T-helper 17 cell (primary cell): ENCODE results near the gene MYO1E. TPM values are rescaled to one million over a fixed set of nuclear protein-coding genes. Genes with fewer than 3 reads are reported as not detected.

Experiments
- ATAC-seq: fragments of 150-1000 bp; cut with Tn5 transposase; 2 replicates; pipeline ENCODE4 v1.10.0; 2021; ENCODE audit warnings: mild to moderate bottlenecking, moderate library complexity
- DNase-seq, 3 donors: peaks; one replicate each; pipeline versions ENCODE4 v3.0.0 to v3.0.0-alpha.2; 2020 to 2021
- H3K9me3 ChIP-seq: one replicate; pipeline ENCODE4 v1.7.0; 2013; ENCODE audit warnings: low read length, mild to moderate bottlenecking; ENCODE audit not compliant: control insufficient read depth, poor library complexity, severe bottlenecking
- H3K27ac Mint-ChIP-seq: one replicate; pipeline ENCODE4 v1.8.0; 2022; ENCODE audit warnings: mild to moderate bottlenecking, moderate library complexity, mixed read lengths
- H3K27me3 Mint-ChIP-seq: one replicate; pipeline ENCODE4 v1.8.0; 2022; ENCODE audit warnings: mixed read lengths
- H3K36me3 Mint-ChIP-seq: one replicate; pipeline ENCODE4 v1.8.0; 2022; ENCODE audit warnings: low read depth, mixed read lengths
- H3K4me1 Mint-ChIP-seq: one replicate; pipeline ENCODE4 v1.8.0; 2022; ENCODE audit warnings: mild to moderate bottlenecking, mixed read lengths
- H3K4me3 Mint-ChIP-seq: one replicate; pipeline ENCODE4 v1.8.0; 2022; ENCODE audit warnings: mild to moderate bottlenecking, moderate library complexity, mixed read lengths
- total RNA-seq, 4 donors: library from RNA in 2 of 4; stranded (reverse) in 2 of 4; gene quantifications; one replicate each; pipeline ENCODE4 v1.2.3 and lab custom pipeline; 2022 to 2026

The MYO1E gene
- total RNA-seq, 2 donors from 2014 or later: 4.0 to 4.1 TPM

GRCh38 chr15:59222906-59223550 is 149.6 kb downstream of the MYO1E start:
- H3K4me3 Mint-ChIP-seq: no peak overlapping the region
- ATAC-seq: no peak
- DNase-seq: no peak
- no peak overlapping the region for H3K27ac Mint-ChIP-seq
- peaks cover 2% of the 10 kb centered on the region for H3K9me3 ChIP-seq
- peaks cover 3% of the 10 kb centered on the region for H3K4me1 Mint-ChIP-seq
- no peaks in the 10 kb centered on the region for H3K36me3 Mint-ChIP-seq
- peaks cover 42% of the 10 kb centered on the region for H3K27me3 Mint-ChIP-seq

GRCh38 chr15:59221511-59222505 is 150.9 kb downstream of the MYO1E start:
- no peak overlapping the region for H3K27ac Mint-ChIP-seq
- no peaks in the 10 kb centered on the region for H3K4me1 Mint-ChIP-seq
- no peaks in the 10 kb centered on the region for H3K36me3 Mint-ChIP-seq

GRCh38 chr15:59218710-59219109 is 154.0 kb downstream of the MYO1E start:
- H3K9me3 ChIP-seq: peaks cover 2% of the 10 kb centered on the region
- Mint-ChIP-seq H3K4me1 (no peaks in the 10 kb centered on the region), H3K27ac (no peak overlapping the region), H3K27me3 (peaks cover 31% of the 10 kb centered on the region), H3K36me3 (no peaks in the 10 kb centered on the region), H3K4me3 (no peak overlapping the region)
- ATAC-seq: no peak
- DNase-seq: no peak

More at GRCh38 chr15:59221511-59222505, 150.9 kb downstream of the MYO1E start:
- H3K9me3 ChIP-seq: peaks cover 2% of the 10 kb centered on the region
- H3K27me3 Mint-ChIP-seq: peaks cover 37% of the 10 kb centered on the region
- no peak for DNase-seq
- no peak overlapping the region for H3K4me3 Mint-ChIP-seq
- no peak for ATAC-seq

- H3K27me3 Mint-ChIP-seq: peaks cover 23% of the 10 kb centered on the region
- H3K4me1 Mint-ChIP-seq: no peaks in the 10 kb centered on the region
- DNase-seq (no peak), ATAC-seq (no peak)
- peaks cover 2% of the 10 kb centered on the region for H3K9me3 ChIP-seq
- no peak overlapping the region for H3K4me3 Mint-ChIP-seq
- no peak overlapping the region for H3K27ac Mint-ChIP-seq
- H3K36me3 Mint-ChIP-seq: no peaks in the 10 kb centered on the region
Observed at GRCh38 chr15:59217876-59218498, 154.7 kb downstream of the MYO1E start.

- no peak overlapping the region for H3K4me3 Mint-ChIP-seq
- ATAC-seq: no peak
- no peaks in the 10 kb centered on the region for H3K36me3 Mint-ChIP-seq
- no peaks in the 10 kb centered on the region for H3K4me1 Mint-ChIP-seq
- no peak overlapping the region for H3K27ac Mint-ChIP-seq
- peaks cover 2% of the 10 kb centered on the region for H3K9me3 ChIP-seq
- DNase-seq: no peak
- H3K27me3 Mint-ChIP-seq: peaks cover 27% of the 10 kb centered on the region
Observed at GRCh38 chr15:59216911-59217310, 155.8 kb downstream of the MYO1E start.

- Mint-ChIP-seq H3K36me3 (no peaks in the 10 kb centered on the region), H3K27ac (no peak overlapping the region), H3K4me3 (no peak overlapping the region), H3K4me1 (peaks cover 3% of the 10 kb centered on the region), H3K27me3 (peaks cover 20% of the 10 kb centered on the region)
- DNase-seq (no peak), ATAC-seq (no peak)
- H3K9me3 ChIP-seq: no peaks in the 10 kb centered on the region
Observed at GRCh38 chr15:59210186-59210585, 162.5 kb downstream of the MYO1E start.

- DNase-seq (no peak), ATAC-seq (no peak)
- Mint-ChIP-seq H3K4me3 (no peak overlapping the region), H3K36me3 (no peaks in the 10 kb centered on the region), H3K27me3 (peaks cover 10% of the 10 kb centered on the region), H3K4me1 (peaks cover 5% of the 10 kb centered on the region), H3K27ac (no peak overlapping the region)
- H3K9me3 ChIP-seq: no peaks in the 10 kb centered on the region
Observed at GRCh38 chr15:59208613-59209249, 163.9 kb downstream of the MYO1E start.

GRCh38 chr15:59206623-59207183 is 166.0 kb downstream of the MYO1E start, which contains the start of gene LDHAL6B:
TSS of gene LDHAL6B (plus strand) at chr15:59206843. CDS start at chr15:59206941, 98 bp downstream.
- Mint-ChIP-seq H3K27ac (no peak within 1 kb of the TSS), H3K27me3 (peaks cover 4% of the 10 kb centered on the region), H3K4me3 (no peak within 1 kb of the TSS), H3K4me1 (peaks cover 5% of the 10 kb centered on the region), H3K36me3 (no peaks in the 10 kb centered on the region)
- ATAC-seq (no peak), DNase-seq (no peak)
- H3K9me3 ChIP-seq: no peaks in the 10 kb centered on the region

GRCh38 chr15:59205839-59206622 is 166.6 kb downstream of the MYO1E start:
- Mint-ChIP-seq H3K27me3 (no peaks in the 10 kb centered on the region), H3K27ac (no peak overlapping the region), H3K4me3 (no peak overlapping the region), H3K4me1 (peaks cover 5% of the 10 kb centered on the region), H3K36me3 (no peaks in the 10 kb centered on the region)
- DNase-seq (no peak), ATAC-seq (no peak)
- no peaks in the 10 kb centered on the region for H3K9me3 ChIP-seq

- H3K36me3 Mint-ChIP-seq: no peaks in the 10 kb centered on the region
- ATAC-seq: no peak
- no peak for DNase-seq
- H3K4me3 Mint-ChIP-seq: no peak overlapping the region
- H3K27ac Mint-ChIP-seq: no peak overlapping the region
- H3K9me3 ChIP-seq: no peaks in the 10 kb centered on the region
- no peaks in the 10 kb centered on the region for H3K27me3 Mint-ChIP-seq
- H3K4me1 Mint-ChIP-seq: peaks cover 5% of the 10 kb centered on the region
Observed at GRCh38 chr15:59203657-59204056, 169.0 kb downstream of the MYO1E start.

- no peaks in the 10 kb centered on the region for H3K36me3 Mint-ChIP-seq
Observed at GRCh38 chr15:59203008-59203407, 169.7 kb downstream of the MYO1E start.

GRCh38 chr15:59200560-59200959 is 172.1 kb downstream of the MYO1E start:
- no peak for DNase-seq
- no peak overlapping the region for H3K27ac Mint-ChIP-seq
- no peak for ATAC-seq
- no peaks in the 10 kb centered on the region for H3K36me3 Mint-ChIP-seq
- no peak overlapping the region for H3K4me3 Mint-ChIP-seq
- no peaks in the 10 kb centered on the region for H3K9me3 ChIP-seq
- H3K27me3 Mint-ChIP-seq: no peaks in the 10 kb centered on the region
- peaks cover 2% of the 10 kb centered on the region for H3K4me1 Mint-ChIP-seq

More at GRCh38 chr15:59203008-59203407, 169.7 kb downstream of the MYO1E start:
- DNase-seq (no peak), ATAC-seq (no peak)
- no peak overlapping the region for H3K27ac Mint-ChIP-seq
- H3K9me3 ChIP-seq: no peaks in the 10 kb centered on the region
- H3K4me3 Mint-ChIP-seq: no peak overlapping the region
- no peaks in the 10 kb centered on the region for H3K27me3 Mint-ChIP-seq
- H3K4me1 Mint-ChIP-seq: peaks cover 5% of the 10 kb centered on the region
